ENCODE results near the gene CCDC188. TPM values are rescaled to one million over a fixed set of nuclear protein-coding genes. Genes with fewer than 3 reads are reported as not detected.

Gene CCDC188
- total and polyA plus RNA-seq, 2 donors (not counting 1 experiment from before 2014, with no cell fraction given): not detected

GRCh38 chr22:20159076-20159475, 8.2 kb upstream of the CCDC188 start:
- H3K4me3 ChIP-seq (ENCODE audit: control extremely low read depth in 1 of 5, extremely low read depth in 1 of 5, insufficient read depth in 1 of 5, low read depth in 2 of 5, low read length in 4 of 5): no peak overlapping the region
- ChIA-PET POLR2A (no interaction called here), CTCF (interaction anchor here (1.8 kb wide), 1 partner anchor 126 kb away, joined by 8 read pairs; no protein-coding TSS in a partner anchor)
- peaks cover 0 to 13% (median 0%) of the 10 kb centered on the region in 3 donors for H3K9me3 ChIP-seq (ENCODE audit: control extremely low read depth in 1 of 3, control insufficient read depth in 2 of 3, insufficient read depth in 1 of 3, low read length in 2 of 3)
- Mint-ChIP-seq H3K9me3 (ENCODE audit: insufficient read depth) (no peaks in the 10 kb centered on the region), H3K27ac (no peak overlapping the region), H3K4me3 (no peak overlapping the region), H3K4me1 (peaks cover 2% of the 10 kb centered on the region), H3K27me3 (peaks cover 10% of the 10 kb centered on the region)
- H3K9ac ChIP-seq (ENCODE audit: low read length): no peak overlapping the region
- no peak overlapping the region for H2AFZ ChIP-seq (ENCODE audit: insufficient read depth, low read depth, low read length, poor library complexity, severe bottlenecking)
- no peaks in the 10 kb centered on the region for H4K20me1 ChIP-seq (ENCODE audit: control insufficient read depth, insufficient read depth, low read length, poor library complexity, severe bottlenecking)
- H3K4me1 ChIP-seq (ENCODE audit: control insufficient read depth in 2 of 2, insufficient read depth in 2 of 2, low read length in 2 of 2): peaks cover 0 to 3% of the 10 kb centered on the region in 2 donors
- ATAC-seq (ENCODE audit: low read depth) (no peak), DNase-seq (no peak)
- no peak overlapping the region for H3K4me2 ChIP-seq (replicated peaks; ENCODE audit: low read depth, low read length, poor library complexity, severe bottlenecking)
- no peak overlapping the region for H3K27ac ChIP-seq (ENCODE audit: low read length in 2 of 2)
- H3K27me3 ChIP-seq (replicated peaks in 1 of 4; ENCODE audit: control extremely low read depth in 1 of 4, control insufficient read depth in 3 of 4, insufficient read depth in 4 of 4, low read length in 3 of 4): peaks cover 0 to 40% (median 10%) of the 10 kb centered on the region in 4 experiments
- H3K79me2 ChIP-seq (ENCODE audit: control insufficient read depth, insufficient read depth, low read length): no peaks in the 10 kb centered on the region
- 4% methylated on average over 7 of the region's 9 CpGs for WGBS (ENCODE audit: insufficient coverage)
- intact Hi-C loops (cut with micrococcal nuclease): no loop called here
- TF ChIP-seq EZH2 (IDR thresholded peaks at IDR 0.05; ENCODE audit: borderline replicate concordance, insufficient read depth, low read depth, low read length, poor library complexity, severe bottlenecking) (no peak), CTCF (IDR thresholded peaks at IDR 0.05) (no peak)
- no peaks in the 10 kb centered on the region for H3K36me3 ChIP-seq (replicated peaks in 1 of 2; ENCODE audit: control extremely low read depth in 1 of 2, control insufficient read depth in 1 of 2, extremely low read depth in 1 of 2, insufficient read depth in 2 of 2, low read length in 1 of 2)

GRCh38 chr22:20158391-20159036, 7.7 kb upstream of the CCDC188 start:
- H3K27ac ChIP-seq (ENCODE audit: low read length in 2 of 2): no peak overlapping the region
- POLR2A ChIA-PET: no interaction called here
- H3K36me3 ChIP-seq (replicated peaks in 1 of 2; ENCODE audit: control extremely low read depth in 1 of 2, control insufficient read depth in 1 of 2, extremely low read depth in 1 of 2, insufficient read depth in 2 of 2, low read length in 1 of 2): no peaks in the 10 kb centered on the region
- Mint-ChIP-seq H3K4me1 (peaks cover 2% of the 10 kb centered on the region), H3K9me3 (ENCODE audit: insufficient read depth) (no peaks in the 10 kb centered on the region), H3K4me3 (no peak overlapping the region), H3K27me3 (peaks cover 10% of the 10 kb centered on the region), H3K27ac (no peak overlapping the region)
- TF ChIP-seq CTCF (IDR thresholded peaks at IDR 0.05) (no peak), EZH2 (IDR thresholded peaks at IDR 0.05; ENCODE audit: borderline replicate concordance, insufficient read depth, low read depth, low read length, poor library complexity, severe bottlenecking) (no peak)
- H2AFZ ChIP-seq (ENCODE audit: insufficient read depth, low read depth, low read length, poor library complexity, severe bottlenecking): no peak overlapping the region
- peaks cover 0 to 40% (median 10%) of the 10 kb centered on the region in 4 experiments for H3K27me3 ChIP-seq (replicated peaks in 1 of 4; ENCODE audit: control extremely low read depth in 1 of 4, control insufficient read depth in 3 of 4, insufficient read depth in 4 of 4, low read length in 3 of 4)
- CTCF ChIA-PET: interaction anchor here (1.8 to 2.4 kb wide), 2 partner anchors 126 to 128 kb away, joined by 8 to 14 read pairs; no protein-coding TSS in a partner anchor
- DNase-seq: no peak
- H3K79me2 ChIP-seq (ENCODE audit: control insufficient read depth, insufficient read depth, low read length): no peaks in the 10 kb centered on the region
- peaks cover 0 to 3% of the 10 kb centered on the region in 2 donors for H3K4me1 ChIP-seq (ENCODE audit: control insufficient read depth in 2 of 2, insufficient read depth in 2 of 2, low read length in 2 of 2)
- H3K9me3 ChIP-seq (ENCODE audit: control extremely low read depth in 1 of 3, control insufficient read depth in 2 of 3, insufficient read depth in 1 of 3, low read length in 2 of 3): peaks cover 0 to 13% (median 0%) of the 10 kb centered on the region in 3 donors
- H3K4me2 ChIP-seq (replicated peaks; ENCODE audit: low read depth, low read length, poor library complexity, severe bottlenecking): no peak overlapping the region
- ATAC-seq (ENCODE audit: low read depth): no peak
- WGBS (ENCODE audit: insufficient coverage): 21% methylated on average over 14 of the region's 15 CpGs
- H4K20me1 ChIP-seq (ENCODE audit: control insufficient read depth, insufficient read depth, low read length, poor library complexity, severe bottlenecking): no peaks in the 10 kb centered on the region
- intact Hi-C loops (cut with micrococcal nuclease): no loop called here
- H3K9ac ChIP-seq (ENCODE audit: low read length): no peak overlapping the region
- H3K4me3 ChIP-seq (ENCODE audit: control extremely low read depth in 1 of 5, extremely low read depth in 1 of 5, insufficient read depth in 1 of 5, low read depth in 2 of 5, low read length in 4 of 5): no peak overlapping the region
